ENCODE data around the gene AP1G1.

GRCh38 chr16:71792176-71792575 is 16.5 kb downstream of the AP1G1 start:
- no peak for TF ChIP-seq CTCF (conservative IDR thresholded peaks at IDR 0.05 in 1 of 2, IDR thresholded peaks at IDR 0.05 in 1 of 2; ENCODE audit: extremely low read depth in 1 of 2, insufficient read depth in 1 of 2, low read depth in 1 of 2, low read length in 2 of 2)
- no peak for TF ChIP-seq EZH2 (IDR thresholded peaks at IDR 0.05; ENCODE audit: borderline replicate concordance, low read length)
